Amygdala (tissue), 56 donors: ENCODE measurements around the gene APPL2.
A peak's percentile ranks its signal among the peaks of the same experiment; 100 is the strongest.

Experiments used
- DNase-seq, 56 donors: peaks; one replicate each; lab custom pipeline; 2025; lab: John Stamatoyannopoulos, UW

The APPL2 gene

GRCh38 chr12:105224399-105224798, 11.6 kb downstream of the APPL2 start:
- DNase-seq, result no peak

- no peak for DNase-seq
These were observed 12.1 kb downstream of the APPL2 start for GRCh38 chr12:105223884-105224283.

GRCh38 chr12:105223352-105223845, 12.6 kb downstream of the APPL2 start:
- DNase-seq, result peak in 1 of 56 donors; percentile 13

GRCh38 chr12:105222726-105223351, 13.1 kb downstream of the APPL2 start:
- no peak for DNase-seq

- DNase-seq, result no peak
These were observed 13.7 kb downstream of the APPL2 start for GRCh38 chr12:105222284-105222655.

GRCh38 chr12:105221583-105222283, 14.2 kb downstream of the APPL2 start:
- DNase-seq, result peak in 7 of 56 donors; percentile 11 to 39 (median 27)

- DNase-seq, result no peak
These were observed 15.1 kb downstream of the APPL2 start for GRCh38 chr12:105220929-105221290.

- no peak for DNase-seq
These were observed 15.6 kb downstream of the APPL2 start for GRCh38 chr12:105220150-105220928.

- DNase-seq, result no peak
These were observed 16.5 kb downstream of the APPL2 start for GRCh38 chr12:105219261-105220028.

GRCh38 chr12:105218434-105218833, 17.5 kb downstream of the APPL2 start:
- DNase-seq, result peak in 3 of 56 donors; percentile 9 to 23 (median 14)

GRCh38 chr12:105214670-105215375, 21.2 kb downstream of the APPL2 start:
- no peak for DNase-seq

- DNase-seq, result no peak
These were observed 21.8 kb downstream of the APPL2 start for GRCh38 chr12:105214148-105214547.

GRCh38 chr12:105212438-105212837, 23.5 kb downstream of the APPL2 start:
- DNase-seq, result no peak

- no peak for DNase-seq
These were observed 26.9 kb downstream of the APPL2 start for GRCh38 chr12:105209091-105209490.

- no peak for DNase-seq
These were observed 29.1 kb downstream of the APPL2 start for GRCh38 chr12:105206686-105207374.

- DNase-seq, result no peak
These were observed 30.5 kb downstream of the APPL2 start for GRCh38 chr12:105205322-105206048.

- DNase-seq, result no peak
These were observed 31.1 kb downstream of the APPL2 start for GRCh38 chr12:105204916-105205315.

GRCh38 chr12:105204127-105204526, 31.8 kb downstream of the APPL2 start:
- DNase-seq, result no peak

GRCh38 chr12:105202202-105202601, 33.8 kb downstream of the APPL2 start:
- DNase-seq, result peak in 2 of 56 donors; percentile 13 to 31
